SK-N-SH (cell line): ENCODE measurements around the gene FRYL. TPM values are rescaled to one million over a fixed set of nuclear protein-coding genes. Genes with fewer than 3 reads are reported as not detected.

Experiments
- CTCF ChIA-PET: fragments of 300-600, 350-600 bp; formaldehyde crosslinking; extraction: SDS; loops from one replicate; lab custom pipeline; 2021; lab: Yijun Ruan, JAX
- POLR2A ChIA-PET: fragments of 350-600 bp; sonication (Branson Sonifier 250); formaldehyde crosslinking; extraction: SDS; loops from one replicate; lab custom pipeline; 2020; ENCODE audit warnings: antibody characterized with exemption, inconsistent platforms; lab: Yijun Ruan, JAX
- DNase-seq: peaks from one replicate; pipeline ENCODE4 v3.0.0; 2012
- H2AFZ ChIP-seq: fragments of 200-600 bp; sonication (generic); 2 replicates; pipeline ENCODE4 v1.8.1; 2016; ENCODE audit warnings: antibody characterized with exemption, mild to moderate bottlenecking, low read depth
- H3F3A ChIP-seq: fragments of 200-600 bp; sonication (generic); replicated peaks from 2 replicates; pipeline ENCODE3; 2016; ENCODE audit warnings: antibody characterized with exemption, mild to moderate bottlenecking; ENCODE audit not compliant: insufficient read depth
- H3K27ac ChIP-seq, 2 experiments: fragments of 200-500 bp in 1 of 2; fragments of 200-600 bp in 1 of 2; sonication (Bioruptor generic) in 1 of 2; sonication (generic), shearing (Covaris generic) in 1 of 2; 2 replicates each; pipeline versions ENCODE4 v1.5.1 to v1.6.1; 2014 to 2016; ENCODE audit warnings: low read depth in 2 of 2, inconsistent platforms in 1 of 2, low read length in 1 of 2, mild to moderate bottlenecking in 1 of 2, mixed read lengths in 1 of 2
- H3K27me3 ChIP-seq: fragments of 200-600 bp; sonication (generic), shearing (Covaris generic); 2 replicates; pipeline ENCODE4 v1.6.1; 2016; ENCODE audit warnings: mixed run types; ENCODE audit not compliant: insufficient read depth
- H3K36me3 ChIP-seq, 2 experiments: fragments of 200-500 bp in 1 of 2; fragments of 200-600 bp in 1 of 2; sonication (Bioruptor generic) in 1 of 2; sonication (generic) in 1 of 2; replicated peaks in 1 of 2; 2 replicates each; pipeline versions ENCODE3 to v1.5.1; 2014 to 2016; ENCODE audit warnings: low read length in 1 of 2, mild to moderate bottlenecking in 1 of 2; ENCODE audit not compliant: insufficient read depth in 2 of 2, control insufficient read depth in 1 of 2
- H3K4me1 ChIP-seq, 2 experiments: fragments of 200-500 bp in 1 of 2; fragments of 200-600 bp in 1 of 2; sonication (Bioruptor generic) in 1 of 2; sonication (generic), shearing (Covaris generic) in 1 of 2; 2 replicates each; pipeline versions ENCODE4 v1.5.1 to v1.6.1; 2014 to 2016; ENCODE audit warnings: low read depth in 1 of 2, low read length in 1 of 2, mixed run types in 1 of 2; ENCODE audit not compliant: insufficient read depth in 2 of 2, control insufficient read depth in 1 of 2
- H3K4me2 ChIP-seq: fragments of 200-600 bp; sonication (generic), shearing (Covaris generic); 2 replicates; pipeline ENCODE4 v1.6.1; 2017; ENCODE audit warnings: mixed run types
- H3K4me3 ChIP-seq, 2 experiments: fragments of 200-500 bp in 1 of 2; fragments of 200-600 bp in 1 of 2; sonication (Bioruptor generic) in 1 of 2; sonication (generic), shearing (Covaris generic) in 1 of 2; 2 replicates each; pipeline versions ENCODE4 v1.5.1 to v1.8.1; 2014 to 2016; ENCODE audit warnings: low read depth in 2 of 2, inconsistent platforms in 1 of 2, low read length in 1 of 2, mild to moderate bottlenecking in 1 of 2, mixed read lengths in 1 of 2, moderate library complexity in 1 of 2
- H3K79me2 ChIP-seq: fragments of 200-600 bp; sonication (generic); 2 replicates; pipeline ENCODE4 v1.8.1; 2017; ENCODE audit warnings: mild to moderate bottlenecking; ENCODE audit not compliant: insufficient read depth
- H3K9ac ChIP-seq: fragments of 200-600 bp; sonication (generic); 2 replicates; pipeline ENCODE4 v1.6.1; 2017; ENCODE audit warnings: mixed run types
- H3K9me2 ChIP-seq: fragments of 200-600 bp; sonication (generic); 2 replicates; pipeline ENCODE4 v1.6.1; 2017; ENCODE audit warnings: mixed run types
- H3K9me3 ChIP-seq: fragments of 200-600 bp; sonication (generic); 2 replicates; pipeline ENCODE4 v1.6.1; 2017; ENCODE audit warnings: mixed run types, mild to moderate bottlenecking, moderate library complexity
- H4K20me1 ChIP-seq: fragments of 200-600 bp; sonication (generic); 2 replicates; pipeline ENCODE4 v1.6.1; 2017; ENCODE audit warnings: mild to moderate bottlenecking, mixed run types; ENCODE audit not compliant: insufficient read depth
- CTCF ChIP-seq: fragments of 200-600 bp; sonication (generic); IDR thresholded peaks from 2 replicates; pipeline ENCODE4 v1.6.1; 2017; ENCODE audit warnings: antibody characterized with exemption, mild to moderate bottlenecking, moderate library complexity
- EP300 ChIP-seq, 2 experiments: IDR thresholded peaks; 2 replicates each; pipeline versions ENCODE4 v1.4.0 to v1.6.1; 2012; ENCODE audit warnings: borderline replicate concordance in 1 of 2, low read depth in 1 of 2, low read length in 1 of 2
- EZH2phosphoT487 ChIP-seq: fragments of 200-600 bp; sonication (generic); IDR thresholded peaks from 2 replicates; pipeline ENCODE4 v1.6.1; 2017; ENCODE audit warnings: low read depth, mixed run types, mild to moderate bottlenecking, antibody characterized with exemption, moderate library complexity, borderline replicate concordance
- FOSL2 ChIP-seq: IDR thresholded peaks from 2 replicates; pipeline ENCODE4 v1.4.0; 2012; ENCODE audit warnings: low read depth, mild to moderate bottlenecking, moderate library complexity, borderline replicate concordance
- FOXM1 ChIP-seq: IDR thresholded peaks from 2 replicates; pipeline ENCODE4 v1.4.0; 2012; ENCODE audit warnings: low read depth, mild to moderate bottlenecking
- GATA2 ChIP-seq: sonication (generic); formaldehyde crosslinking; IDR thresholded peaks from 2 replicates; pipeline ENCODE4 v1.5.0; 2020; ENCODE audit warnings: mild to moderate bottlenecking, missing genetic modification reagents
- MXI1 ChIP-seq: IDR thresholded peaks from 2 replicates; pipeline ENCODE4 v1.6.1; 2012; ENCODE audit warnings: mild to moderate bottlenecking, low read depth, low read length, improper control_type of control experiment
- RAD21 ChIP-seq: IDR thresholded peaks from 2 replicates; pipeline ENCODE4 v1.6.1; 2012; ENCODE audit warnings: mild to moderate bottlenecking, low read length
- RCOR1 ChIP-seq: fragments of 150-350 bp; IDR thresholded peaks from 2 replicates; pipeline ENCODE4 v1.6.1; 2017; ENCODE audit warnings: antibody characterized with exemption, low read length
- RFX5 ChIP-seq: IDR thresholded peaks from 2 replicates; pipeline ENCODE4 v1.6.1; 2012; ENCODE audit warnings: mild to moderate bottlenecking, improper control_type of control experiment, low read length
- RXRA ChIP-seq: IDR thresholded peaks from 2 replicates; pipeline ENCODE4 v1.4.0; 2012; ENCODE audit warnings: low read depth, mild to moderate bottlenecking, borderline replicate concordance
- SIN3A ChIP-seq: IDR thresholded peaks from 2 replicates; pipeline ENCODE4 v1.6.1; 2012; ENCODE audit warnings: low read depth, mild to moderate bottlenecking, low read length, moderate library complexity, borderline replicate concordance
- SMC3 ChIP-seq: IDR thresholded peaks from 2 replicates; pipeline ENCODE4 v1.6.1; 2012; ENCODE audit warnings: low read depth, low read length, improper control_type of control experiment
- USF1 ChIP-seq: IDR thresholded peaks from 2 replicates; pipeline ENCODE4 v1.4.0; 2012; ENCODE audit warnings: low read depth, borderline replicate concordance
- WGBS: methylation state at CpG from one replicate; pipeline ENCODE4 v1.1.6; 2017; ENCODE audit warnings: low lambda C conversion rate; 5-methylcytosine and 5-hydroxymethylcytosine counted together
- polyA plus RNA-seq, 3 experiments: library from polyadenylated mRNA; depleted of rRNA; stranded (reverse); fragments of >200 nt; gene quantifications; 2 replicates each; pipeline ENCODE4 v1.2.3, GENCODE V29; 2012
- TF ChIP-seq, protein P1 (sequence below): fragments of 150-350 bp; IDR thresholded peaks from 2 replicates; pipeline ENCODE4 v1.6.1; 2016; ENCODE audit warnings: mild to moderate bottlenecking, low read depth, low read length
- TF ChIP-seq, protein P2 (sequence below): IDR thresholded peaks from 2 replicates; pipeline ENCODE4 v1.6.1; 2012; ENCODE audit warnings: mild to moderate bottlenecking, low read depth, low read length, moderate library complexity

The FRYL gene
- polyA plus RNA-seq, 1 of the 3 experiments (the other 2 are of a cell fraction) = 8.2 TPM

DNA sequence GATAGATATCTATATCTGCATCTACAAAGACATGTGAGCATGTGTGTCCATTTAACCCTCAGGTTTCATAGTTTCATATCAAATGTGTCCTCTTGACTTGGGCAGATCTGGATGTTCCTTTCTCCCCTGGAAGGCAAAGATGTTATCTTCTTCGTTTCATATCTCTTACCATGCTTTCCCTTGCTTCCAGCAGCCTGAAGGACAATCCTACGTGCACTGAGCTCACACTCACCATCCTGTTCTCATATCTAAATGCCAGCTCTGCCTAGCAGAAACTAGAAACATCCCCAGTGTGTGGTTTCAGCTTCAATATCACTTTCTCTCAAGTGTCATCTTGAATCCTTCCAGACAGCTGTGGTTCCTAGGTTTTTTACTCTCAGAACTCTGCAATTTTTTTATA, 223.8 kb downstream of the FRYL start (continued):
- TF ChIP-seq, protein P1, sequence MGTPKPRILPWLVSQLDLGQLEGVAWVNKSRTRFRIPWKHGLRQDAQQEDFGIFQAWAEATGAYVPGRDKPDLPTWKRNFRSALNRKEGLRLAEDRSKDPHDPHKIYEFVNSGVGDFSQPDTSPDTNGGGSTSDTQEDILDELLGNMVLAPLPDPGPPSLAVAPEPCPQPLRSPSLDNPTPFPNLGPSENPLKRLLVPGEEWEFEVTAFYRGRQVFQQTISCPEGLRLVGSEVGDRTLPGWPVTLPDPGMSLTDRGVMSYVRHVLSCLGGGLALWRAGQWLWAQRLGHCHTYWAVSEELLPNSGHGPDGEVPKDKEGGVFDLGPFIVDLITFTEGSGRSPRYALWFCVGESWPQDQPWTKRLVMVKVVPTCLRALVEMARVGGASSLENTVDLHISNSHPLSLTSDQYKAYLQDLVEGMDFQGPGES = no peak
- TF ChIP-seq RFX5 = no peak
- TF ChIP-seq, all 33 proteins: peak for 4

GRCh38 chr4:48554606-48555005, 225.5 kb downstream of the FRYL start:
- TF ChIP-seq SIN3A = no peak
- TF ChIP-seq, all 33 proteins: peak for 0
- H3K4me2 ChIP-seq = no peak overlapping the region
- no peaks in the 10 kb centered on the region for H3K79me2 ChIP-seq
- no peak for DNase-seq
- no peak overlapping the region for H3K9ac ChIP-seq
- no peak overlapping the region for H2AFZ ChIP-seq
- H4K20me1 ChIP-seq = no peaks in the 10 kb centered on the region
- no peaks in the 10 kb centered on the region for H3K9me2 ChIP-seq
- no peak overlapping the region for H3K27ac ChIP-seq
- H3K4me1 ChIP-seq = peaks cover 0 to 7% of the 10 kb centered on the region in 2 experiments; a peak in 1 of 4 replicates
- H3K27me3 ChIP-seq = no peaks in the 10 kb centered on the region
- no peaks in the 10 kb centered on the region for H3K9me3 ChIP-seq
- ChIA-PET POLR2A (no interaction called here), CTCF (no interaction called here)
- no peak overlapping the region for H3K4me3 ChIP-seq
- H3F3A ChIP-seq = peaks cover 4% of the 10 kb centered on the region
- H3K36me3 ChIP-seq = peaks cover 44 to 70% of the 10 kb centered on the region in 2 experiments
- 94% methylated on average over 4 of the region's 5 CpGs for WGBS

DNA sequence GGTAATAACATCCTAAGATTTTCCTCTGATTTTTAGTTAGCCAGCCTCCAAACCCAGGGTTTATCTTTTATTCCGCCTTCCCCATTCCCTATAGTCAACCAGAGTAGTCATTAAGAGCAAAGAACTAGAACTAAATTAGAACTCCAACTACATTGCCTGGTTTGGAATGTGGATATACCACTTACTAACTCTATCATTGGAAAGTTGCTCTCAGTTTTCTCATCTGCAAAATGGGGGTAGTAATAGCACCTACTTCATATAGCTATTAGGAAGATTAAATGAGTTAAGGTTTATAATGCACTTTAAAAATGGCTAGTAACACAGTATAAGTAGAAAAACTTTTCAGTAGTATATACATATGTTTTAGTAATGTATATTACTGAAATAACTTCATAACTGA, 226.4 kb downstream of the FRYL start:
- H3K9me2 ChIP-seq = no peaks in the 10 kb centered on the region
- H3K9me3 ChIP-seq = no peaks in the 10 kb centered on the region
- H3K27me3 ChIP-seq = no peaks in the 10 kb centered on the region
- no peaks in the 10 kb centered on the region for H4K20me1 ChIP-seq
- peaks cover 0 to 7% of the 10 kb centered on the region in 2 experiments; a peak in 1 of 4 replicates for H3K4me1 ChIP-seq
- peaks cover 53 to 68% of the 10 kb centered on the region in 2 experiments for H3K36me3 ChIP-seq
- POLR2A ChIA-PET = no interaction called here
- no peak for DNase-seq
- 100% methylated on average over 1 of the region's 1 CpG for WGBS
- H3K4me3 ChIP-seq = no peak overlapping the region
- CTCF ChIA-PET = no interaction called here
- H3K4me2 ChIP-seq = no peak overlapping the region
- H3K79me2 ChIP-seq = no peaks in the 10 kb centered on the region
- H3K9ac ChIP-seq = no peak overlapping the region
- no peak overlapping the region for H2AFZ ChIP-seq
- H3F3A ChIP-seq = peaks cover 4% of the 10 kb centered on the region
- H3K27ac ChIP-seq = no peak overlapping the region
- TF ChIP-seq, protein P2, sequence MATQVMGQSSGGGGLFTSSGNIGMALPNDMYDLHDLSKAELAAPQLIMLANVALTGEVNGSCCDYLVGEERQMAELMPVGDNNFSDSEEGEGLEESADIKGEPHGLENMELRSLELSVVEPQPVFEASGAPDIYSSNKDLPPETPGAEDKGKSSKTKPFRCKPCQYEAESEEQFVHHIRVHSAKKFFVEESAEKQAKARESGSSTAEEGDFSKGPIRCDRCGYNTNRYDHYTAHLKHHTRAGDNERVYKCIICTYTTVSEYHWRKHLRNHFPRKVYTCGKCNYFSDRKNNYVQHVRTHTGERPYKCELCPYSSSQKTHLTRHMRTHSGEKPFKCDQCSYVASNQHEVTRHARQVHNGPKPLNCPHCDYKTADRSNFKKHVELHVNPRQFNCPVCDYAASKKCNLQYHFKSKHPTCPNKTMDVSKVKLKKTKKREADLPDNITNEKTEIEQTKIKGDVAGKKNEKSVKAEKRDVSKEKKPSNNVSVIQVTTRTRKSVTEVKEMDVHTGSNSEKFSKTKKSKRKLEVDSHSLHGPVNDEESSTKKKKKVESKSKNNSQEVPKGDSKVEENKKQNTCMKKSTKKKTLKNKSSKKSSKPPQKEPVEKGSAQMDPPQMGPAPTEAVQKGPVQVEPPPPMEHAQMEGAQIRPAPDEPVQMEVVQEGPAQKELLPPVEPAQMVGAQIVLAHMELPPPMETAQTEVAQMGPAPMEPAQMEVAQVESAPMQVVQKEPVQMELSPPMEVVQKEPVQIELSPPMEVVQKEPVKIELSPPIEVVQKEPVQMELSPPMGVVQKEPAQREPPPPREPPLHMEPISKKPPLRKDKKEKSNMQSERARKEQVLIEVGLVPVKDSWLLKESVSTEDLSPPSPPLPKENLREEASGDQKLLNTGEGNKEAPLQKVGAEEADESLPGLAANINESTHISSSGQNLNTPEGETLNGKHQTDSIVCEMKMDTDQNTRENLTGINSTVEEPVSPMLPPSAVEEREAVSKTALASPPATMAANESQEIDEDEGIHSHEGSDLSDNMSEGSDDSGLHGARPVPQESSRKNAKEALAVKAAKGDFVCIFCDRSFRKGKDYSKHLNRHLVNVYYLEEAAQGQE = no peak
- TF ChIP-seq SMC3 = no peak
- no peak for TF ChIP-seq EP300 (IDR thresholded peaks at IDR 0.05; ENCODE audit: borderline replicate concordance in 1 of 2, low read depth in 1 of 2, low read length in 1 of 2)
- no peak for TF ChIP-seq GATA2
- no peak for TF ChIP-seq CTCF
- TF ChIP-seq USF1 = no peak
- no peak for TF ChIP-seq MXI1
- TF ChIP-seq, protein P1 = no peak
- no peak for TF ChIP-seq RFX5
- no peak for TF ChIP-seq RAD21
- no peak for TF ChIP-seq RCOR1
- TF ChIP-seq FOSL2 = no peak
- no peak for TF ChIP-seq RXRA
- TF ChIP-seq EZH2phosphoT487 = no peak
- no peak for TF ChIP-seq FOXM1
